HEK293 (cell line): ENCODE results near the gene MRNIP.

Experiments
- HOXD13 ChIP-seq: sonication (generic); formaldehyde crosslinking; IDR thresholded peaks from 2 replicates; pipeline ENCODE4 v1.8.0; 2022; ENCODE audit warnings: missing genetic modification reagents, borderline replicate concordance
- SP2 ChIP-seq: fragments of 450-650 bp; formaldehyde crosslinking; IDR thresholded peaks from 2 replicates; pipeline ENCODE4 v1.5.1; 2016; ENCODE audit warnings: missing biosample characterization, missing genetic modification characterization
- ZBTB20 ChIP-seq: fragments of 450-650 bp; formaldehyde crosslinking; IDR thresholded peaks from 2 replicates; pipeline ENCODE4 v1.5.1; 2016; ENCODE audit warnings: missing biosample characterization, missing genetic modification characterization
- ZBTB8A ChIP-seq: fragments of 450-650 bp; formaldehyde crosslinking; IDR thresholded peaks from 2 replicates; pipeline ENCODE4 v1.5.1; 2016; ENCODE audit warnings: missing biosample characterization, missing genetic modification characterization
- ZNF133 ChIP-seq: fragments of 450-650 bp; formaldehyde crosslinking; IDR thresholded peaks from 2 replicates; pipeline ENCODE4 v1.5.1; 2016; ENCODE audit warnings: missing biosample characterization, missing genetic modification characterization
- ZNF239 ChIP-seq: fragments of 450-650 bp; formaldehyde crosslinking; IDR thresholded peaks from 2 replicates; pipeline ENCODE4 v1.5.1; 2016; ENCODE audit warnings: missing biosample characterization, missing genetic modification characterization
- ZNF341 ChIP-seq: fragments of 450-650 bp; formaldehyde crosslinking; IDR thresholded peaks from 2 replicates; pipeline ENCODE4; 2016; ENCODE audit warnings: low read depth, missing biosample characterization, missing genetic modification characterization
- ZNF350 ChIP-seq: fragments of 450-650 bp; formaldehyde crosslinking; IDR thresholded peaks from 2 replicates; pipeline ENCODE4 v1.5.0; 2017; ENCODE audit warnings: missing biosample characterization, mild to moderate bottlenecking, missing genetic modification characterization
- ZNF48 ChIP-seq: fragments of 450-650 bp; formaldehyde crosslinking; IDR thresholded peaks from 2 replicates; pipeline ENCODE4 v1.5.1; 2016; ENCODE audit warnings: missing biosample characterization, missing genetic modification characterization
- ZNF513 ChIP-seq: fragments of 450-650 bp; IDR thresholded peaks from 2 replicates; pipeline ENCODE4 v1.5.1; 2018; ENCODE audit warnings: missing biosample characterization, missing genetic modification characterization
- ZNF629 ChIP-seq: fragments of 450-650 bp; formaldehyde crosslinking; IDR thresholded peaks from 2 replicates; pipeline ENCODE4 v1.5.1; 2017; ENCODE audit warnings: missing biosample characterization, missing genetic modification characterization
- ZNF692 ChIP-seq: fragments of 450-650 bp; formaldehyde crosslinking; IDR thresholded peaks from 2 replicates; pipeline ENCODE4 v1.5.1; 2016; ENCODE audit warnings: missing biosample characterization, missing genetic modification characterization
- ZNF791 ChIP-seq: fragments of 450-650 bp; formaldehyde crosslinking; IDR thresholded peaks from 2 replicates; pipeline ENCODE4 v1.5.1; 2016; ENCODE audit warnings: missing biosample characterization, missing genetic modification characterization
- ZNF792 ChIP-seq: fragments of 450-650 bp; formaldehyde crosslinking; IDR thresholded peaks from 2 replicates; pipeline ENCODE4 v1.5.1; 2016; ENCODE audit warnings: missing biosample characterization, missing genetic modification characterization
- TF ChIP-seq, protein P1 (sequence below): sonication (generic); formaldehyde crosslinking; IDR thresholded peaks from 2 replicates; pipeline ENCODE4 v1.8.1; 2022; ENCODE audit warnings: mild to moderate bottlenecking, moderate library complexity, missing genetic modification reagents
- TF ChIP-seq, protein P2 (sequence below): fragments of 450-650 bp; formaldehyde crosslinking; IDR thresholded peaks from 2 replicates; pipeline ENCODE4 v1.5.1; 2016; ENCODE audit warnings: missing biosample characterization, missing genetic modification characterization
- TF ChIP-seq, protein P3 (sequence below): fragments of 450-650 bp; formaldehyde crosslinking; IDR thresholded peaks from 2 replicates; pipeline ENCODE4 v1.5.1; 2016; ENCODE audit warnings: missing biosample characterization, missing genetic modification characterization
- TF ChIP-seq, protein P4 (sequence below): fragments of 450-650 bp; formaldehyde crosslinking; IDR thresholded peaks from 2 replicates; pipeline ENCODE4 v1.5.1; 2017; ENCODE audit warnings: missing biosample characterization, mild to moderate bottlenecking, missing genetic modification characterization, moderate library complexity
- TF ChIP-seq, protein P5 (sequence below): fragments of 450-650 bp; formaldehyde crosslinking; conservative IDR thresholded peaks from 2 replicates; pipeline ENCODE4 v1.5.1; 2016; ENCODE audit warnings: low read depth, missing biosample characterization, missing genetic modification characterization
- TF ChIP-seq, protein P6 (sequence below): fragments of 450-650 bp; formaldehyde crosslinking; IDR thresholded peaks from 2 replicates; pipeline ENCODE4 v1.5.1; 2016; ENCODE audit warnings: missing biosample characterization, missing genetic modification characterization

Gene MRNIP

DNA sequence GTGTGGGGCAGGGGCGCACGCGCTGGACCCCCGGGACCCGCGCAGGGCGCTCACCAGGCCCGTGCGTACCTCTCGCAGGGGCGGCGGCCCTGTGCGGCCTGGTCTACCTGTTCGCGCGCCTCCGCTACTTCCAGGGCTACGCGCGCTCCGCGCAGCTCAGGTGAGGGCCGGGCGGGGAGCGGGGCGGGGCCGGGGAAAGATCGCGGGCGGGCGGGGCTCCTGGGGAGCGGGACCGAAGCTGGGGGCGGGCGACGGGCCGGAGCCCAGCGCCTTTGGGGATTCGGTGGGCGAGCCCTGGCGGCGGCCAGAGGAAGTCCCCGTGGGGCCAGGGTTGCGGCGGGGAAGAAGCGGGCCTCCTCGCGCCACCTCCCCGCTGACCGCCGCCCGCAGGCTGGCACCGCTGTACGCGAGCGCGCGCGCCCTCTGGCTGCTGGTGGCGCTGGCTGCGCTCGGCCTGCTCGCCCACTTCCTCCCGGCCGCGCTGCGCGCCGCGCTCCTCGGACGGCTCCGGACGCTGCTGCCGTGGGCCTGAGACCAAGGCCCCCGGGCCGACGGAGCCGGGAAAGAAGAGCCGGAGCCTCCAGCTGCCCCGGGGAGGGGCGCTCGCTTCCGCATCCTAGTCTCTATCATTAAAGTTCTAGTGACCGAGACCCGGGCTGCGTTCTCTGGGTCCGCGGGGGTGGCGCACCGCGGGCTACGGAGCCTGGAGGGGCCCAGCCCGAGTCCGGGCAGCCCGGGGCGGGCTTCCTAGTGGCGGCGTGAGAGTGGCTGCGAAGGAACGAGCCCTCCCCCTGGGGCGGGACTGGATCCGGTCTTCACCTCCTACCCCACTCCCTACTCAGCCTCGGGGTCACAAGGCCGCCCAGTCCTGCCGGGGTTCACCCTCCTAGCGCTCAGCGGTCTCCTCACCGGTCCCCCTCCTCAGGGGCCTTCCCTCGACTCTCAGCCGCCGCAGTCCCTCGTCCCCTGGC is 62.5 kb downstream of the MRNIP start (continued):
- TF ChIP-seq ZNF513 (tag by site-specific recombination) (peak; percentile 23; the same call in 1 of the 2 replicates), HOXD13 (CRISPR knock-in tag) (no peak), ZNF791 (tag by site-specific recombination) (no peak), ZBTB8A (tag by site-specific recombination) (peak; percentile 94), ZNF350 (no peak), ZNF792 (tag by site-specific recombination) (no peak), ZNF341 (tag by site-specific recombination) (peak; percentile 55; the same call in 1 of the 2 replicates), ZNF48 (no peak), ZNF133 (tag by site-specific recombination) (no peak), ZBTB20 (tag by site-specific recombination) (peak; percentile 84), ZNF239 (tag by site-specific recombination) (no peak), SP2 (tag by site-specific recombination) (peak; percentile 82), ZNF692 (peak; percentile 80), ZNF629 (0 out of 2 replicates have a peak, but pooled peaks have one; percentile 15)
- TF ChIP-seq, protein P1, sequence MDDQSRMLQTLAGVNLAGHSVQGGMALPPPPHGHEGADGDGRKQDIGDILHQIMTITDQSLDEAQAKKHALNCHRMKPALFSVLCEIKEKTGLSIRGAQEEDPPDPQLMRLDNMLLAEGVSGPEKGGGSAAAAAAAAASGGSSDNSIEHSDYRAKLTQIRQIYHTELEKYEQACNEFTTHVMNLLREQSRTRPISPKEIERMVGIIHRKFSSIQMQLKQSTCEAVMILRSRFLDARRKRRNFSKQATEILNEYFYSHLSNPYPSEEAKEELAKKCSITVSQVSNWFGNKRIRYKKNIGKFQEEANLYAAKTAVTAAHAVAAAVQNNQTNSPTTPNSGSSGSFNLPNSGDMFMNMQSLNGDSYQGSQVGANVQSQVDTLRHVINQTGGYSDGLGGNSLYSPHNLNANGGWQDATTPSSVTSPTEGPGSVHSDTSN (CRISPR knock-in tag): peak; percentile 89; the same call in 1 of the 2 replicates
- TF ChIP-seq, protein P2, sequence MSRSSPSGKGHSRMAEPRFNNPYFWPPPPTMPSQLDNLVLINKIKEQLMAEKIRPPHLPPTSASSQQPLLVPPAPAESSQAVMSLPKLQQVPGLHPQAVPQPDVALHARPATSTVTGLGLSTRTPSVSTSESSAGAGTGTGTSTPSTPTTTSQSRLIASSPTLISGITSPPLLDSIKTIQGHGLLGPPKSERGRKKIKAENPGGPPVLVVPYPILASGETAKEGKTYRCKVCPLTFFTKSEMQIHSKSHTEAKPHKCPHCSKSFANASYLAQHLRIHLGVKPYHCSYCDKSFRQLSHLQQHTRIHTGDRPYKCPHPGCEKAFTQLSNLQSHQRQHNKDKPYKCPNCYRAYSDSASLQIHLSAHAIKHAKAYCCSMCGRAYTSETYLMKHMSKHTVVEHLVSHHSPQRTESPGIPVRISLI (tag by site-specific recombination): no peak
- TF ChIP-seq, protein P3, sequence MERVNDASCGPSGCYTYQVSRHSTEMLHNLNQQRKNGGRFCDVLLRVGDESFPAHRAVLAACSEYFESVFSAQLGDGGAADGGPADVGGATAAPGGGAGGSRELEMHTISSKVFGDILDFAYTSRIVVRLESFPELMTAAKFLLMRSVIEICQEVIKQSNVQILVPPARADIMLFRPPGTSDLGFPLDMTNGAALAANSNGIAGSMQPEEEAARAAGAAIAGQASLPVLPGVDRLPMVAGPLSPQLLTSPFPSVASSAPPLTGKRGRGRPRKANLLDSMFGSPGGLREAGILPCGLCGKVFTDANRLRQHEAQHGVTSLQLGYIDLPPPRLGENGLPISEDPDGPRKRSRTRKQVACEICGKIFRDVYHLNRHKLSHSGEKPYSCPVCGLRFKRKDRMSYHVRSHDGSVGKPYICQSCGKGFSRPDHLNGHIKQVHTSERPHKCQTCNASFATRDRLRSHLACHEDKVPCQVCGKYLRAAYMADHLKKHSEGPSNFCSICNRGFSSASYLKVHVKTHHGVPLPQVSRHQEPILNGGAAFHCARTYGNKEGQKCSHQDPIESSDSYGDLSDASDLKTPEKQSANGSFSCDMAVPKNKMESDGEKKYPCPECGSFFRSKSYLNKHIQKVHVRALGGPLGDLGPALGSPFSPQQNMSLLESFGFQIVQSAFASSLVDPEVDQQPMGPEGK: peak; percentile 76
- TF ChIP-seq, protein P4, sequence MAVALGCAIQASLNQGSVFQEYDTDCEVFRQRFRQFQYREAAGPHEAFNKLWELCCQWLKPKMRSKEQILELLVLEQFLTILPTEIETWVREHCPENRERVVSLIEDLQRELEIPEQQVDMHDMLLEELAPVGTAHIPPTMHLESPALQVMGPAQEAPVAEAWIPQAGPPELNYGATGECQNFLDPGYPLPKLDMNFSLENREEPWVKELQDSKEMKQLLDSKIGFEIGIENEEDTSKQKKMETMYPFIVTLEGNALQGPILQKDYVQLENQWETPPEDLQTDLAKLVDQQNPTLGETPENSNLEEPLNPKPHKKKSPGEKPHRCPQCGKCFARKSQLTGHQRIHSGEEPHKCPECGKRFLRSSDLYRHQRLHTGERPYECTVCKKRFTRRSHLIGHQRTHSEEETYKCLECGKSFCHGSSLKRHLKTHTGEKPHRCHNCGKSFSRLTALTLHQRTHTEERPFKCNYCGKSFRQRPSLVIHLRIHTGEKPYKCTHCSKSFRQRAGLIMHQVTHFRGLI: 0 out of 2 replicates have a peak, but pooled peaks have one; percentile 44
- TF ChIP-seq, protein P5, sequence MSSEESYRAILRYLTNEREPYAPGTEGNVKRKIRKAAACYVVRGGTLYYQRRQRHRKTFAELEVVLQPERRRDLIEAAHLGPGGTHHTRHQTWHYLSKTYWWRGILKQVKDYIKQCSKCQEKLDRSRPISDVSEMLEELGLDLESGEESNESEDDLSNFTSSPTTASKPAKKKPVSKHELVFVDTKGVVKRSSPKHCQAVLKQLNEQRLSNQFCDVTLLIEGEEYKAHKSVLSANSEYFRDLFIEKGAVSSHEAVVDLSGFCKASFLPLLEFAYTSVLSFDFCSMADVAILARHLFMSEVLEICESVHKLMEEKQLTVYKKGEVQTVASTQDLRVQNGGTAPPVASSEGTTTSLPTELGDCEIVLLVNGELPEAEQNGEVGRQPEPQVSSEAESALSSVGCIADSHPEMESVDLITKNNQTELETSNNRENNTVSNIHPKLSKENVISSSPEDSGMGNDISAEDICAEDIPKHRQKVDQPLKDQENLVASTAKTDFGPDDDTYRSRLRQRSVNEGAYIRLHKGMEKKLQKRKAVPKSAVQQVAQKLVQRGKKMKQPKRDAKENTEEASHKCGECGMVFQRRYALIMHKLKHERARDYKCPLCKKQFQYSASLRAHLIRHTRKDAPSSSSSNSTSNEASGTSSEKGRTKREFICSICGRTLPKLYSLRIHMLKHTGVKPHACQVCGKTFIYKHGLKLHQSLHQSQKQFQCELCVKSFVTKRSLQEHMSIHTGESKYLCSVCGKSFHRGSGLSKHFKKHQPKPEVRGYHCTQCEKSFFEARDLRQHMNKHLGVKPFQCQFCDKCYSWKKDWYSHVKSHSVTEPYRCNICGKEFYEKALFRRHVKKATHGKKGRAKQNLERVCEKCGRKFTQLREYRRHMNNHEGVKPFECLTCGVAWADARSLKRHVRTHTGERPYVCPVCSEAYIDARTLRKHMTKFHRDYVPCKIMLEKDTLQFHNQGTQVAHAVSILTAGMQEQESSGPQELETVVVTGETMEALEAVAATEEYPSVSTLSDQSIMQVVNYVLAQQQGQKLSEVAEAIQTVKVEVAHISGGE (tag by site-specific recombination): peak; percentile 47; the same call in 1 of the 2 replicates
- TF ChIP-seq, protein P6, sequence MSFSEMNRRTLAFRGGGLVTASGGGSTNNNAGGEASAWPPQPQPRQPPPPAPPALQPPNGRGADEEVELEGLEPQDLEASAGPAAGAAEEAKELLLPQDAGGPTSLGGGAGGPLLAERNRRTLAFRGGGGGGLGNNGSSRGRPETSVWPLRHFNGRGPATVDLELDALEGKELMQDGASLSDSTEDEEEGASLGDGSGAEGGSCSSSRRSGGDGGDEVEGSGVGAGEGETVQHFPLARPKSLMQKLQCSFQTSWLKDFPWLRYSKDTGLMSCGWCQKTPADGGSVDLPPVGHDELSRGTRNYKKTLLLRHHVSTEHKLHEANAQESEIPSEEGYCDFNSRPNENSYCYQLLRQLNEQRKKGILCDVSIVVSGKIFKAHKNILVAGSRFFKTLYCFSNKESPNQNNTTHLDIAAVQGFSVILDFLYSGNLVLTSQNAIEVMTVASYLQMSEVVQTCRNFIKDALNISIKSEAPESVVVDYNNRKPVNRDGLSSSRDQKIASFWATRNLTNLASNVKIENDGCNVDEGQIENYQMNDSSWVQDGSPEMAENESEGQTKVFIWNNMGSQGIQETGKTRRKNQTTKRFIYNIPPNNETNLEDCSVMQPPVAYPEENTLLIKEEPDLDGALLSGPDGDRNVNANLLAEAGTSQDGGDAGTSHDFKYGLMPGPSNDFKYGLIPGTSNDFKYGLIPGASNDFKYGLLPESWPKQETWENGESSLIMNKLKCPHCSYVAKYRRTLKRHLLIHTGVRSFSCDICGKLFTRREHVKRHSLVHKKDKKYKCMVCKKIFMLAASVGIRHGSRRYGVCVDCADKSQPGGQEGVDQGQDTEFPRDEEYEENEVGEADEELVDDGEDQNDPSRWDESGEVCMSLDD (tag by site-specific recombination): peak; percentile 43; the same call in 1 of the 2 replicates
